ENCODE data around the gene UFL1.

The UFL1 gene

GRCh38 chr6:96575359-96575758 lies 53.8 kb downstream of the UFL1 start:
- no peak for DNase-seq

DNA sequence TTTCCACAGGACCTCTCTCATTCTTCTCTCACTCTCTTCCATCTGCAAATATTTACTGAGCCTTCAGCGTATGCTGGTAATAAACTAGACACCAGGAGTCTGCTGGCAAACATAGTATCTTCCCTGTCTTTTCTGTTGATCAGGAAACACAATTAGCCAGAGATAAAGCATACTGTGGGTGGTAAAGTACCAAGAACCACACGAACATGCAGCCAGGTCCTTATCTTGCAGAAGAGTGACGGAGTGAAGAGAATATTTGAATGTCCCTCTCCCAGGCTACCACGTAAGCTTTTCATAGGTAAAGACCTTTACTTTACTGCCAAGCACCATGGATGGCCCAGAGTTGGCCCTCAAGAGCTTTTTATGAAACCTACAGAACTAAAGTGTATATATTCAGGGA lies 54.6 kb downstream of the UFL1 start:
- DNase-seq = no peak

GRCh38 chr6:96582021-96582420 lies 60.4 kb downstream of the UFL1 start:
- DNase-seq = no peak

GRCh38 chr6:96582436-96582835 lies 60.8 kb downstream of the UFL1 start:
- DNase-seq = no peak

DNA sequence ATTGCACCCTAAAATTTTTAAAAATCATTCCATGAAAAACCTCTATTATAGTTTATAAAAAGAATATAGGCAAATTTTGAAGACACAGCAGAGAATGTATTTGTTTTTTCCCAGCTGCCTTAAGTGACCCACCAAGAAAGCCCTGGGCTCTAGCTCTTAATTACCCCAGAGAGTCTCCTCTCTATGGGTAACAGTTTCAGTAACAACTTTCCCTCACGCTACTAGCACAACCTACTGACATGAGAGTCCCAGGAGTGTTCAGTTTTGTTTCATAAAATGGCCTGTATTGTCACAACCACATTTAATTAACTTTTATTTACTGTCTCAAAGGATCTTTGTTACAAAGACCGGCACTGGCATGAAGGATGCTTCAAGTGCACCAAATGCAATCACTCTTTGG lies 82.8 kb downstream of the UFL1 start:
- no peak for DNase-seq

Measured in activated CD4-positive, CD25-positive, alpha-beta regulatory T cell (primary cell).